HEK293 (cell line): ENCODE measurements around the gene AGAP1.

Source experiments
- CTCF ChIA-PET: fragments of 350-600 bp; formaldehyde crosslinking; extraction: SDS; loops from one replicate; lab custom pipeline; 2021; ENCODE audit warnings: antibody characterized with exemption; lab: Yijun Ruan, JAX
- POLR2A ChIA-PET: fragments of 300-600 bp; formaldehyde crosslinking; extraction: SDS; loops from one replicate; lab custom pipeline; 2020; ENCODE audit warnings: antibody characterized with exemption, inconsistent platforms; lab: Yijun Ruan, JAX
- H3K27ac ChIP-seq: fragments of 200-500 bp; sonication (Bioruptor generic); 2 replicates; pipeline ENCODE4 v1.5.1; 2014; ENCODE audit warnings: low read depth, low read length, control low read depth, inconsistent platforms; ENCODE audit errors: extremely low read depth
- H3K36me3 ChIP-seq, 2 experiments: fragments of 200-500 bp in 1 of 2; sonication (Bioruptor generic) in 1 of 2; 1 replicate in 1 of 2; 2 replicates in 1 of 2; pipeline ENCODE4 v1.5.1; 2014 to 2017; ENCODE audit warnings: inconsistent platforms in 2 of 2, low read length in 2 of 2; ENCODE audit not compliant: control insufficient read depth in 2 of 2, insufficient read depth in 1 of 2
- H3K4me1 ChIP-seq: fragments of 200-500 bp; sonication (Bioruptor generic); 2 replicates; pipeline ENCODE4 v1.5.1; 2014; ENCODE audit warnings: mild to moderate bottlenecking, low read length, inconsistent platforms; ENCODE audit not compliant: control insufficient read depth, insufficient read depth
- H3K4me3 ChIP-seq: 2 replicates; pipeline ENCODE4 v1.5.1; 2011; ENCODE audit warnings: low read depth, mild to moderate bottlenecking, control low read depth, low read length, moderate library complexity
- H3K9me3 ChIP-seq: fragments of 200-500 bp; sonication (Bioruptor generic); 2 replicates; pipeline ENCODE4 v1.5.1; 2014; ENCODE audit warnings: low read depth, low read length, inconsistent platforms; ENCODE audit not compliant: control insufficient read depth, insufficient read depth
- GLI4 ChIP-seq: fragments of 450-650 bp; formaldehyde crosslinking; IDR thresholded peaks from 2 replicates; pipeline ENCODE4 v1.5.1; 2016; ENCODE audit warnings: missing biosample characterization, missing genetic modification characterization
- INSM2 ChIP-seq: fragments of 450-650 bp; formaldehyde crosslinking; IDR thresholded peaks from 2 replicates; pipeline ENCODE4 v1.5.1; 2016; ENCODE audit warnings: missing biosample characterization, missing genetic modification characterization
- KLF8 ChIP-seq: fragments of 450-650 bp; formaldehyde crosslinking; IDR thresholded peaks from 2 replicates; pipeline ENCODE4 v1.5.1; 2016; ENCODE audit warnings: missing biosample characterization, missing genetic modification characterization
- MZF1 ChIP-seq: fragments of 450-650 bp; formaldehyde crosslinking; IDR thresholded peaks from 2 replicates; pipeline ENCODE4 v1.5.1; 2017; ENCODE audit warnings: missing biosample characterization, missing genetic modification characterization, borderline replicate concordance
- OVOL3 ChIP-seq: fragments of 450-650 bp; formaldehyde crosslinking; IDR thresholded peaks from 2 replicates; pipeline ENCODE4 v1.5.1; 2016; ENCODE audit warnings: missing biosample characterization, missing genetic modification characterization
- SCRT1 ChIP-seq: fragments of 450-650 bp; formaldehyde crosslinking; IDR thresholded peaks from 2 replicates; pipeline ENCODE4 v1.5.1; 2016; ENCODE audit warnings: missing biosample characterization, missing genetic modification characterization, borderline replicate concordance
- TCF7L2 ChIP-seq: IDR thresholded peaks from 2 replicates; pipeline ENCODE4 v1.6.1; 2011; ENCODE audit warnings: low read depth, mild to moderate bottlenecking, inconsistent platforms, low read length, moderate library complexity, borderline replicate concordance
- WT1 ChIP-seq: fragments of 450-650 bp; formaldehyde crosslinking; IDR thresholded peaks from 2 replicates; pipeline ENCODE4 v1.5.1; 2016; ENCODE audit warnings: missing biosample characterization, missing genetic modification characterization
- ZNF114 ChIP-seq: fragments of 450-650 bp; formaldehyde crosslinking; IDR thresholded peaks from 2 replicates; pipeline ENCODE4 v1.5.0; 2017; ENCODE audit warnings: missing biosample characterization, missing genetic modification characterization
- ZNF184 ChIP-seq: fragments of 450-650 bp; IDR thresholded peaks from 2 replicates; pipeline ENCODE4 v1.5.1; 2018; ENCODE audit warnings: missing biosample characterization, mild to moderate bottlenecking, missing genetic modification characterization
- ZNF2 ChIP-seq: fragments of 450-650 bp; formaldehyde crosslinking; IDR thresholded peaks from 2 replicates; pipeline ENCODE4 v1.5.1; 2016; ENCODE audit warnings: missing biosample characterization, missing genetic modification characterization
- ZNF239 ChIP-seq: fragments of 450-650 bp; formaldehyde crosslinking; IDR thresholded peaks from 2 replicates; pipeline ENCODE4 v1.5.1; 2016; ENCODE audit warnings: missing biosample characterization, missing genetic modification characterization
- ZNF274 ChIP-seq, 2 experiments: fragments of 200-500 bp in 1 of 2; fragments of 450-650 bp in 1 of 2; sonication (Bioruptor generic) in 1 of 2; formaldehyde crosslinking in 1 of 2; IDR thresholded peaks; 2 replicates each; pipeline versions ENCODE4 v1.5.1 to v1.6.1; 2014 to 2016; ENCODE audit warnings: borderline replicate concordance in 1 of 2, inconsistent platforms in 1 of 2, low read length in 1 of 2, missing biosample characterization in 1 of 2, missing genetic modification characterization in 1 of 2
- ZNF311 ChIP-seq: fragments of 450-650 bp; formaldehyde crosslinking; IDR thresholded peaks from 2 replicates; pipeline ENCODE4 v1.5.1; 2017; ENCODE audit warnings: missing biosample characterization, missing genetic modification characterization, borderline replicate concordance
- ZNF391 ChIP-seq: fragments of 450-650 bp; formaldehyde crosslinking; IDR thresholded peaks from 2 replicates; pipeline ENCODE4 v1.5.1; 2016; ENCODE audit warnings: low read depth, missing biosample characterization, missing genetic modification characterization, borderline replicate concordance
- ZNF514 ChIP-seq: fragments of 450-650 bp; formaldehyde crosslinking; IDR thresholded peaks from 2 replicates; pipeline ENCODE4 v1.5.1; 2016; ENCODE audit warnings: missing biosample characterization, missing genetic modification characterization
- ZNF626 ChIP-seq: fragments of 450-650 bp; sonication (Bioruptor Pico); formaldehyde crosslinking; IDR thresholded peaks from 2 replicates; pipeline ENCODE4 v1.5.1; 2018; ENCODE audit warnings: missing biosample characterization, missing genetic modification characterization, inconsistent platforms
- ZNF658 ChIP-seq: fragments of 450-650 bp; formaldehyde crosslinking; IDR thresholded peaks from 2 replicates; pipeline ENCODE4; 2016; ENCODE audit warnings: missing biosample characterization, missing genetic modification characterization
- ZNF677 ChIP-seq: fragments of 450-650 bp; IDR thresholded peaks from 2 replicates; pipeline ENCODE4 v1.5.0; 2018; ENCODE audit warnings: missing biosample characterization, mild to moderate bottlenecking, missing genetic modification characterization, moderate library complexity
- ZNF701 ChIP-seq: fragments of 450-650 bp; formaldehyde crosslinking; IDR thresholded peaks from 2 replicates; pipeline ENCODE4 v1.5.1; 2016; ENCODE audit warnings: missing biosample characterization, missing genetic modification characterization
- ZNF747 ChIP-seq: fragments of 450-650 bp; formaldehyde crosslinking; IDR thresholded peaks from 2 replicates; pipeline ENCODE4 v1.5.1; 2016; ENCODE audit warnings: missing biosample characterization, missing genetic modification characterization
- ZNF791 ChIP-seq: fragments of 450-650 bp; formaldehyde crosslinking; IDR thresholded peaks from 2 replicates; pipeline ENCODE4 v1.5.1; 2016; ENCODE audit warnings: missing biosample characterization, missing genetic modification characterization
- ZNF792 ChIP-seq: fragments of 450-650 bp; formaldehyde crosslinking; IDR thresholded peaks from 2 replicates; pipeline ENCODE4 v1.5.1; 2016; ENCODE audit warnings: missing biosample characterization, missing genetic modification characterization
- TF ChIP-seq, protein P1 (sequence below): fragments of 450-650 bp; formaldehyde crosslinking; IDR thresholded peaks from 2 replicates; pipeline ENCODE4 v1.5.1; 2017; ENCODE audit warnings: missing biosample characterization, missing genetic modification characterization
- TF ChIP-seq, protein P2 (sequence below): IDR thresholded peaks from 2 replicates; pipeline ENCODE4 v1.6.1; 2011; ENCODE audit warnings: mild to moderate bottlenecking, low read depth, low read length, borderline replicate concordance
- TF ChIP-seq, protein P3 (sequence below): fragments of 450-650 bp; formaldehyde crosslinking; IDR thresholded peaks from 2 replicates; pipeline ENCODE4 v1.5.1; 2016; ENCODE audit warnings: missing biosample characterization, missing genetic modification characterization

Gene AGAP1

GRCh38 chr2:236042087-236042486 is 548.2 kb downstream of the AGAP1 start:
- TF ChIP-seq ZNF626 (tag by site-specific recombination) (no peak), ZNF791 (tag by site-specific recombination) (no peak), OVOL3 (tag by site-specific recombination) (no peak), GLI4 (no peak), SCRT1 (tag by site-specific recombination) (no peak), ZNF239 (tag by site-specific recombination) (no peak), ZNF792 (tag by site-specific recombination) (no peak)
- H3K4me3 ChIP-seq, result no peak overlapping the region
- peaks cover 0 to 20% of the 10 kb centered on the region in 2 experiments; a peak in 2 of 3 replicates for H3K36me3 ChIP-seq
- no peaks in the 10 kb centered on the region for H3K9me3 ChIP-seq
- no peak overlapping the region for H3K27ac ChIP-seq
- H3K4me1 ChIP-seq, result no peaks in the 10 kb centered on the region
- CTCF ChIA-PET, result no interaction called here
- POLR2A ChIA-PET, result interaction anchor here (1.1 kb wide), 1 partner anchor 9 kb away, joined by 3 read pairs; no protein-coding TSS in a partner anchor

DNA sequence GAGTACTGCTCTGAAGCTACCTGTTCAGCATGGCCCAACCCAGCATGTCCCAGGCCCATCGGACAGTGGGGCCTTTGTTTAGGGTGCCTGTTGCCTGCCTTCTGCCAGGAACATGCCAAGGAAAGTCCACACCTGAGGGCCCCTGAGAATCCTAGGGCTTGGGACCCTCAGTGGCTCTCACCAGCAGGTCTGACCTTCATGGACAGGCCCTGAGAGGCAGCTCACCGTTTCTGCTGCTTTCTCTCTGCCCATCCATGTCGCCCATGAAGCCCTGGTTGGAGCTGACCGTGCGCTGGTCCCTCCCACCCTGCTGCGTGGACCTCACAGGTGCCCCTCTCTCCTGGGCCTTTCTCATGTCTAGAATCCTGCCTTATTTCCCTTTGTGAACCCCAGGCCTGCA is 550.3 kb downstream of the AGAP1 start:
- no peaks in the 10 kb centered on the region for H3K4me1 ChIP-seq
- TF ChIP-seq ZNF184 (tag by site-specific recombination), result no peak
- TF ChIP-seq MZF1 (tag by site-specific recombination), result no peak
- TF ChIP-seq ZNF747 (tag by site-specific recombination), result no peak
- TF ChIP-seq ZNF677 (tag by site-specific recombination), result no peak
- no peak for TF ChIP-seq ZNF274 (IDR thresholded peaks at IDR 0.05; ENCODE audit: low read length)
- TF ChIP-seq ZNF274 (tag by site-specific recombination; IDR thresholded peaks at IDR 0.05; ENCODE audit: borderline replicate concordance), result no peak
- TF ChIP-seq TCF7L2, result no peak
- TF ChIP-seq, protein P1, sequence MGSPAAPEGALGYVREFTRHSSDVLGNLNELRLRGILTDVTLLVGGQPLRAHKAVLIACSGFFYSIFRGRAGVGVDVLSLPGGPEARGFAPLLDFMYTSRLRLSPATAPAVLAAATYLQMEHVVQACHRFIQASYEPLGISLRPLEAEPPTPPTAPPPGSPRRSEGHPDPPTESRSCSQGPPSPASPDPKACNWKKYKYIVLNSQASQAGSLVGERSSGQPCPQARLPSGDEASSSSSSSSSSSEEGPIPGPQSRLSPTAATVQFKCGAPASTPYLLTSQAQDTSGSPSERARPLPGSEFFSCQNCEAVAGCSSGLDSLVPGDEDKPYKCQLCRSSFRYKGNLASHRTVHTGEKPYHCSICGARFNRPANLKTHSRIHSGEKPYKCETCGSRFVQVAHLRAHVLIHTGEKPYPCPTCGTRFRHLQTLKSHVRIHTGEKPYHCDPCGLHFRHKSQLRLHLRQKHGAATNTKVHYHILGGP (tag by site-specific recombination), result no peak
- TF ChIP-seq ZNF701 (tag by site-specific recombination), result no peak
- TF ChIP-seq, protein P2, sequence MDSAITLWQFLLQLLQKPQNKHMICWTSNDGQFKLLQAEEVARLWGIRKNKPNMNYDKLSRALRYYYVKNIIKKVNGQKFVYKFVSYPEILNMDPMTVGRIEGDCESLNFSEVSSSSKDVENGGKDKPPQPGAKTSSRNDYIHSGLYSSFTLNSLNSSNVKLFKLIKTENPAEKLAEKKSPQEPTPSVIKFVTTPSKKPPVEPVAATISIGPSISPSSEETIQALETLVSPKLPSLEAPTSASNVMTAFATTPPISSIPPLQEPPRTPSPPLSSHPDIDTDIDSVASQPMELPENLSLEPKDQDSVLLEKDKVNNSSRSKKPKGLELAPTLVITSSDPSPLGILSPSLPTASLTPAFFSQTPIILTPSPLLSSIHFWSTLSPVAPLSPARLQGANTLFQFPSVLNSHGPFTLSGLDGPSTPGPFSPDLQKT, result no peak
- TF ChIP-seq, all 188 proteins: peak for 0
- ChIA-PET CTCF (no interaction called here), POLR2A (no interaction called here)
- no peak overlapping the region for H3K4me3 ChIP-seq
- no peak overlapping the region for H3K27ac ChIP-seq
- peaks cover 0 to 25% of the 10 kb centered on the region in 2 experiments; a peak in 1 of 3 replicates for H3K36me3 ChIP-seq
- H3K9me3 ChIP-seq, result no peaks in the 10 kb centered on the region

DNA sequence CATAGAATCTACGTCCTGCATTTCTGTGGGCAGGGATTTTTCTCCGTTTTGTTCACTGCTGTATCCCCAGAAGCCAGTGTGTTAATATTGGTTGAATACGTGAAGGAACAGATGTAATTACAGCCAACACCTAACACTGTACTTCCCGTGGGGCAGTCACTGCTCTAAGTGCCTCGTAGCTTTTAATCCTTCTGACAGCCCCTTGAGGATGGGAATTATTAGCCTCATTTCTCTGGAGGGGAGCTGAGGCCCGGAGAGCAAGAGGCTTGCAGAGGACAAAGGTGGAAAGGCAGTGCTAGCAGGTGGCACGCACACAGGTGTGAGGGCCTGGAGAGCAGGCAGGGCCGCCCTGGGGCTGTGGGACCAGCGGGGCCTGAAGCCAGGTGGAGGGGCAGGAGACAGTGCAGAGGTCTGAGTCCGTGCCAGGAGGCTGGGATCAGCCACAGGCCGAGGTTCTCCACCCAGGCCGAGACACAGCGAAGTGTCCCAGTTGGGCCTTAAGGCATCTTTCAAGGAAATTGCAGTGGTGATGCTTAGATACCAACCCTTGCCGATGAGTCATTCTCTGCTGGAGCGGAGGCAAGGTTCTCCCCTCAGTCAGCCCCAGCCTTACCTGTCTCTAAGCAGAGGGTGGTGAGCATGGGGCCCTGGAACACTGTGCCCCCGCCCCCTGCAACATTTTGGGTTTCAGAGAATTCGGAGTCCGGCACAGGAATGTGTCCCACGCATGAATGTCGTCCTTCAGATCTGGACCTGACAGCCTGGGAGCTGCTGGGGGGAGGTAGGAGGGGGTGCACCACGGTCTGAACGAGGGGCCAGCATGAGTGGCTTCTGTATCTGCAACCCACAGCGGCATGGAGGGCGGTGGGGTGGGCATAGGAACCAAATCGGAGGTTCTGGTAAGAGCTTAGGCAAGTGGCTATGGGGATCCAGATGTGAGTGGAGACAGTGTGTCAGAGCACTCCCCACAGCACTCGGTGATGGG is 551.7 kb downstream of the AGAP1 start:
- Histone ChIP-seq H3K36me3 (peaks cover 0 to 27% of the 10 kb centered on the region in 2 experiments; a peak in 1 of 3 replicates), H3K4me1 (no peaks in the 10 kb centered on the region), H3K27ac (no peak overlapping the region), H3K9me3 (no peaks in the 10 kb centered on the region), H3K4me3 (no peak overlapping the region)
- ChIA-PET CTCF (no interaction called here), POLR2A (no interaction called here)
- TF ChIP-seq ZNF2 (tag by site-specific recombination), result no peak
- no peak for TF ChIP-seq ZNF311
- TF ChIP-seq, protein P3, sequence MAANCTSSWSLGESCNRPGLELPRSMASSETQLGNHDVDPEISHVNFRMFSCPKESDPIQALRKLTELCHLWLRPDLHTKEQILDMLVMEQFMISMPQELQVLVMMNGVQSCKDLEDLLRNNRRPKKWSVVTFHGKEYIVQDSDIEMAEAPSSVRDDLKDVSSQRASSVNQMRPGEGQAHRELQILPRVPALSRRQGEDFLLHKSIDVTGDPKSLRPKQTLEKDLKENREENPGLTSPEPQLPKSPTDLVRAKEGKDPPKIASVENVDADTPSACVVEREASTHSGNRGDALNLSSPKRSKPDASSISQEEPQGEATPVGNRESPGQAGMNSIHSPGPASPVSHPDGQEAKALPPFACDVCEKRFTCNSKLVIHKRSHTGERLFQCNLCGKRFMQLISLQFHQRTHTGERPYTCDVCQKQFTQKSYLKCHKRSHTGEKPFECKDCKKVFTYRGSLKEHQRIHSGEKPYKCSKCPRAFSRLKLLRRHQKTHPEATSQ (tag by site-specific recombination), result no peak
- no peak for TF ChIP-seq ZNF391
- no peak for TF ChIP-seq ZNF658 (tag by site-specific recombination)
- TF ChIP-seq WT1 (tag by site-specific recombination), result no peak
- TF ChIP-seq ZNF514 (tag by site-specific recombination), result no peak
- no peak for TF ChIP-seq INSM2 (tag by site-specific recombination)
- no peak for TF ChIP-seq ZNF114
- TF ChIP-seq KLF8 (tag by site-specific recombination), result no peak
